ENCODE results near the gene ATXN2. TPM values are rescaled to one million over a fixed set of nuclear protein-coding genes. Genes with fewer than 3 reads are reported as not detected.

Gene ATXN2
- total and polyA plus RNA-seq, 8 donors: 12.9 to 28.2 (median 19.4) TPM

GRCh38 chr12:111417290-111417689, 181.8 kb downstream of the ATXN2 start:
- peaks cover 0 to 8% (median 0%) of the 10 kb centered on the region in 3 donors for H3K36me3 ChIP-seq
- WGBS, 2 donors: 92 to 93% methylated on average over 2 of the region's 2 CpGs
- no peaks in the 10 kb centered on the region for H3K9me3 ChIP-seq
- no peak for TF ChIP-seq CTCF (IDR thresholded peaks at IDR 0.05)
- peaks cover 0 to 3% (median 0%) of the 10 kb centered on the region in 3 donors for H3K4me1 ChIP-seq
- no peak overlapping the region for H3K27ac ChIP-seq
- intact Hi-C loops (cut with DNase I): no loop called here
- H3K4me3 ChIP-seq: no peak overlapping the region
- no peak for ATAC-seq
- FAIRE-seq: no peak
- no peak for DNase-seq
- no peaks in the 10 kb centered on the region for H3K27me3 ChIP-seq

GRCh38 chr12:111414711-111415252, 184.3 kb downstream of the ATXN2 start:
- TF ChIP-seq CTCF (IDR thresholded peaks at IDR 0.05): no peak
- ATAC-seq: no peak
- peaks cover 0 to 8% (median 0%) of the 10 kb centered on the region in 3 donors for H3K36me3 ChIP-seq
- no peak overlapping the region for H3K4me3 ChIP-seq
- no peaks in the 10 kb centered on the region for H3K9me3 ChIP-seq
- H3K4me1 ChIP-seq: peaks cover 4 to 13% (median 9%) of the 10 kb centered on the region in 3 donors
- no peak overlapping the region for H3K27ac ChIP-seq
- 93 to 94% methylated on average over 7 of the region's 7 CpGs for WGBS, 2 donors
- no peak for DNase-seq
- H3K27me3 ChIP-seq: no peaks in the 10 kb centered on the region
- FAIRE-seq: no peak
- intact Hi-C loops (cut with DNase I): no loop called here

GRCh38 chr12:111413442-111414086, 185.6 kb downstream of the ATXN2 start:
- H3K27ac ChIP-seq: no peak overlapping the region
- FAIRE-seq: no peak
- H3K4me3 ChIP-seq: no peak overlapping the region

GRCh38 chr12:111412830-111413441, 186.2 kb downstream of the ATXN2 start:
- peaks cover 4 to 29% (median 15%) of the 10 kb centered on the region in 3 donors for H3K4me1 ChIP-seq
- ATAC-seq (no peak), FAIRE-seq (no peak), DNase-seq (no peak)
- no peaks in the 10 kb centered on the region for H3K36me3 ChIP-seq
- intact Hi-C loops (cut with DNase I): no loop called here
- H3K9me3 ChIP-seq: no peaks in the 10 kb centered on the region
- 73% methylated on average over 6 of the region's 6 CpGs for WGBS, 2 donors
- no peak overlapping the region for H3K27ac ChIP-seq
- H3K27me3 ChIP-seq: no peaks in the 10 kb centered on the region
- TF ChIP-seq CTCF (IDR thresholded peaks at IDR 0.05): no peak
- H3K4me3 ChIP-seq: no peak overlapping the region

More at GRCh38 chr12:111413442-111414086, 185.6 kb downstream of the ATXN2 start:
- Histone ChIP-seq H3K36me3 (peaks cover 0 to 1% (median 0%) of the 10 kb centered on the region in 3 donors), H3K9me3 (no peaks in the 10 kb centered on the region), H3K4me1 (peaks cover 4 to 23% (median 15%) of the 10 kb centered on the region in 3 donors), H3K27me3 (no peaks in the 10 kb centered on the region)
- no peak for TF ChIP-seq CTCF (IDR thresholded peaks at IDR 0.05)
- ATAC-seq: peak in 1 of 4 donors; percentile 18
- WGBS, 2 donors: 79 to 82% methylated on average over 12 of the region's 12 CpGs
- intact Hi-C loops (cut with DNase I): no loop called here
- DNase-seq: peak in 1 of 6 donors; percentile 62
